Measurements from ENCODE around the gene HHIPL2.

DNA sequence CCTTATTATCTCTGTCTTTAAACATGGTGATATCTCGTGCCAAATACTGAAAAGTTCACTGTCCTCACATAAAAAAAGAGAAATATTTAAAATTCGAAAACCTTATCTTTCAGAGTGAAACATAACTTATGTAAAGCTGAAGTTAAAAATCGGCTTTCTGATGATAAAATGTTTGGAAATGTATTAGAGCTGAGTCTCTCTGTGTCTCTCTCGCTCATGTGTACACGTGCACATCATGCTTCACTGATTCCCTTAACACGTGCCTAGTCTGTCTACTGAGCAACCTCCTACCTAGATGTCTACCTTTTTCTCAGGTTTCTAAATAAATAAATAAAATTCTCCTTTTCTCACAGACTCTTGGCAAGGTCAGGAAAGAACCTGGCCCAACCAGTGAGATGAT is 17.1 kb downstream of the HHIPL2 start:
- TF ChIP-seq POLR2A (IDR thresholded peaks at IDR 0.05; ENCODE audit: low read depth, low read length) (no peak), POLR2AphosphoS5 (IDR thresholded peaks at IDR 0.05; ENCODE audit: low read depth, low read length) (no peak), TAF1 (IDR thresholded peaks at IDR 0.05; ENCODE audit: borderline replicate concordance, low read depth, low read length) (no peak)
